Stimulated activated CD8-positive, alpha-beta memory T cell treated with anti-CD3 and anti-CD28 coated beads, Interleukin-4, amount 100 ng/mL, for 1 hour (primary cell): ENCODE results near the gene C1QTNF8.

Experiments used
- DNase-seq, 2 donors: peaks; one replicate each; pipeline ENCODE4 v3.0.0-alpha.2; 2020; ENCODE audit warnings: low read depth in 2 of 2, low spot score in 1 of 2

The C1QTNF8 gene

DNA sequence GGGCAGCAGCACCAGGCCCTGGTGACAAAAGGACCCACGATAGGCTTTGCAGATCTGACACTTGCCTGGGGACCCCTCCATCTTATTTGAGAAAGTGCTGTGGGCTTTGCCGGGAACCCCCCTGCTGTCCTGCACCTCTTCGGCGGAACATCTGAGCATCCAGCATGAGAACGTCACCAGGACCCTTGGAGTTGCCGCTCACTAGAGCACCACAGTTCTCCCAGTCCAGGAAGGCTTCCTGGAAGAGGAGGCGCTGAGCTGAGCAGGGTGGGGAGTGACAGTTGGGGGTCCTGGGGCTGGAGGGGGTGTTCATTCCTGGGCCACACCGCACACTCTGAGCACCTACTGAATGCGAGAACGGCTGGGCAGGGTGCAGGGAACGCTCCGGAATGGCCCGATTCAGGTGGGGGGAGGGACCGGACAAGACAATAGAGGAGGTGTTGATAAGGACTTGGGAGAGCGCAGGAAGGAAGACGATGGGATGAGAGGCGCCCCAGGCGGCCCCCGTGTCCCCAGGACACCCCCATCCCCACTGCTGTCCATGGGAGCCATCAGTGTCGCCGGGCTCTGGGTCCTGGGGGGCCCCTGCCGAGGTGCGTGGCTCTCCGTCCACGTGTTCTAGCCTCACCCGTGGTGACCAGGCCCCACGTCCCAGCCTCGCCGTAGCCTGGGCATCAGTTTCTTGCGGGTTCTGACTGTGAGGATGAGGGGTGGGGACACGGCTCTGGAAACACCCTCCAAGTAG, 32.1 kb upstream of the C1QTNF8 start:
- no peak for DNase-seq

DNA sequence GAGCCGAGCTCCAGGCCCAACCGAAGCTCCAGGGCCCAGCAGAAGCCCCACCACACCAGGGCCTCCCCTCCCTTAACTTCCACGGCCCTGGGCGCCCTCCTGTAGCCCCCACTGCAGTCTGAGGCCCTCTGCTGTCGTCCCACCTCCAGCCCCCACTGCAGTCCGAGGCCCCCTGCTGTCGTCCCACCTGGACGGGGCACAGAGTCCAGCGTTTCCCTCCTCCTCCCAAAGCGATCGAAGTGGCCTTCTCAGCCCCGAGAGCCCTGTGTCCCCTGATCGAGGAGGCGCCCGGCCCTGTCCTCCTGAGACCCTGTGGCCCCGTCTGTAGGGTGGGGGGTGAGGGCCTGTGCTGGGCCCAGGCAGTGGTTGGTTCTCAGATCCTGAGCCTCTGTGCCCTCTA, 31.1 kb upstream of the C1QTNF8 start:
- no peak for DNase-seq

DNA sequence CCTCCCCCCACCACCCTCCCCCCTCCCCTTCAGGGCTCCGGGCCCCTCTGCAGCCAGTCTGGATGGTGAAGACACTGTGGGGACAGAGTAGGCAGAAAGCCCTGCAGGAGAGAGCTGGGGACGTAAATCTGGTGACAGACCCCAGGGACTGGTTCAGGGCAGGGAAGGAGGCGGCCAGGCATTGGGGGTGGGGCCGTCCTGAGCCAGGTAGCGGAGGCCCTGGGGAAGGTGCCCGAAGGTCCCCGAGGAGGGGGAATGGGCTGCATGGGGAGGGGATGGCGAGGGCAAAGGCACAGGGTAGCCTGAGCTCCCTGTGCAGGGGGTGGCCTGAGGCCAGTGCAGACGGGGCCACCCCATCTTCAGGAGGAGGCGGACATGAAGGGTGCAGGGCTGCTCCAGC, 30.5 kb upstream of the C1QTNF8 start:
- DNase-seq, result no peak

DNA sequence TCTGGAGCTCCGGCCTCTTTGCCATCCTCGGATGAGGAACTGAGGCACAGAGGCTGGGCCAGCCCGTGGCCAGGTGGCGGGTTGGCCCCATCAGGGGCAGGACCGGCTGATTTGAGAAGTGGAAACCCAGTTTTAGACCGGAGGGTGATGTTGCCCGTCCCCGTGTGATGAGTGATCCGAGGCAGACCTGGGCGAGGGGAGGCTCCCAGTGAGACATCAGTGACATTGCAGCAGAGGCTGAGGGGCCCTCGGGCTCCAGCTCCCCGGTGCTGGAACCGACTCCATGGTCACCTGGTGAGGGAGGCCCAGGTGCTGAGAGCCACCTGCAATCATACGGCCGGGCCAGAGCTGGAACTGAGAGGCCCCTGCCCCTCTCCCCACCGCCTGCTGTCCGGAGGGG, 30.0 kb upstream of the C1QTNF8 start:
- DNase-seq, result no peak

DNA sequence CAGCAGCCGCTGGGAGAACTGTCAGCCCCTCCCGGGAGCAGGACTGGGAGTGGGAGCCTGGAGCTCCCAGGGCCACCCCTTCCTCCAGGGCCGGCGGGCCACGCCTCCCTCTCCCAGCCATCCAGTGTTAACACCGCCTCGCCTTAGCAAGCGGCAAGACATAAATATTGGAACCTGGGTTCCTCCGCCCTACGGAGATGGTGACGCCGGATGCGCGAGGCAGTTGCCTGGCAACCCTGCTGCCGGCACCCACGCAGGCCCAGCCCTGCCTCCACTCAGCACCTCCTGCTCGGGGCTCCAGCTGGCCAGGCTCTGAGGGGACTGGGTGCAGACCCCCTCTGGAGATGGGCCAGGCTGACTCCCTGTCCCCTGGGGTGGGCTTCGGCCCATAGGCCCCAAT, 29.4 kb upstream of the C1QTNF8 start:
- DNase-seq, result no peak

DNA sequence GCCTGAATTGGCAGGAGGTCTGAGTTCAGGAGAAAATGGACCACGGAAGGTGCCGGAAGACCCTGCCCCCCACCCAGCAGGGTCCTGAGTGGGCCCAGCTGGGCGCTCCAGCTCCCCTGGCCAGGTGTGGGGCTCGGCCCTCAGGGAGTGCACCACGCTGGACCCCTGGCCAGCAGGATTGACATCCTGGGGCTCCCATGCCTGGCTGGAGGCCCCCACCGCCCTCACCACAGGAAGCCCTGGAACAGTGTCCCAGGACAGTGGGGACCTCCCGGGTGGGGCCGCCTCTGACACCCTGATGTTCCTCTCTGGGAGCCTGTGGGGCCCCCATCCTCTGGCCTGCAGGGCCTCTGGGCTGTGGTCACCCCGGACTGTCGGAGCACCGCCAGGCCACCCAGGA, 28.8 kb upstream of the C1QTNF8 start:
- DNase-seq, result no peak

DNA sequence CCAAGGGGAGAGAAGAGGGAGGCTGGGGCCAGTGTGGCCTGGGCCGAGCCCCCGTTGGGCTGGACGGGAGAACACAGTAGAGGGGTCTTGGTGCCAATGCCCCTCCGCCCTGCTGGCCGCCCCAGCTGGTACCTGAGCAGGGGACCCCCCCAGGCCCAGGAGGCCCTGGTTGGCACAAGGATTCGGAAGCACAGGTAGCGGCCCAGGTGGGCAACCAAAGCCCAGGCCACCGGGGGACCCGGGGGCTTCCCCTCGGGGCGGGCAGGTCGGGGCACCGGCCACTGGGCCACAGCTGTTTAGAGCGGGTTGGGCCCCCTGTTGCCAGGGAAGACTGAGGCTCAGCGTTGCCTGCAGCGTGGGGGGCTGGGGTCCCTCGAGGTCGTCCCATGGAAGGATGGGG, 28.2 kb upstream of the C1QTNF8 start:
- no peak for DNase-seq

DNA sequence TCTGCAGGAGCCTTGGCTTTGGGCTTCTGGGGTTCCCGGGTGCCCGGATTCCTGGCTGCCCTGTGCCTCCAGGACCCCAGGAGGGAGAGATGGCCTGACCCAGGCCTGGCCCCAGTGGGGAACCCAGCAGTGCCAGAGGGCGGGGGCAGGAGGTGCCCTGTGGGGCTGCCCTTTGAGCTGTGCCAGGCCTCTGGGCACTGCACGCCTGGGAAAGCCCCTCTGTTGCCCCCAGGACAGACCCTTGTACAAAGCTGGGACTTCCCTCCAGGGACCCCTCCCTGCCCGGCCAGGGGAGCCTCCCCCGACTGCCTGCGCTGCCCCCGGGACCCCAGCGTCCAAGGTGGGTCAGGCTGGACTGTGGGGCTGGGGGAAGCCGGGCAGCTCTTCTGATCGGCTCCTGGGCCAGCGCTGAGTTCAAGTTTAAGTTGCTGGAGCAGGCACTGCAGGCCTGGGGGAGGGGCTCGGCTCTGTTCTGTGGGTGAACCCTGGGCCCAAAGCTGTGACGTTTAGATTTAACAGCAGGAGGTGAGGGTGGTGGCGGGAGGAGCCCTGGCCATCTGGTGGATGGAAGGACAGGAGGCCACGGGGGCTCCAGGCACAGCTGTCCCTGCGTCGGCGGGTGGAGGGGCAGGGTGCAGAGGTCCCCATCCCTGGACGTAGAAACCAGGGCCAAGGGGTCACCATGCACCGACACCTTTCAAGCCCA, 27.6 kb upstream of the C1QTNF8 start:
- DNase-seq, result no peak

DNA sequence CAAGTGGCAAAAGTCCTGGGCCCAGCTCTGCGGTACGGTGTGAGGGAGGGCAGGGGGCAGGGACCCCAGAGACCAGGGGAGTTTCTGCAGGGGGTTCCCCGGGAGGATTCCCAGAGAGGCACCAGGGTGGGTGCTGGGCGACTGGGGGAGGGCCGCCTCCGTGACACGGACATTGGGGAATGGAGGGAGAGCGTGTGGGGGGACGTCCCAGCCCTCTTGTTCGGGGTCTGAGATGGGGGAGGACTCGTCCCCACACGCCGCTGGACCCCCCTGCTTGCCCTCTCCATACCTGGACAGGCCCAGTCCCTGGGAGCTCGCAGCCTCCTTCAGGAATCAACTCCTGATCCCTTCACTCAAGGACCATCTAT, 26.3 kb upstream of the C1QTNF8 start:
- DNase-seq, result no peak

DNA sequence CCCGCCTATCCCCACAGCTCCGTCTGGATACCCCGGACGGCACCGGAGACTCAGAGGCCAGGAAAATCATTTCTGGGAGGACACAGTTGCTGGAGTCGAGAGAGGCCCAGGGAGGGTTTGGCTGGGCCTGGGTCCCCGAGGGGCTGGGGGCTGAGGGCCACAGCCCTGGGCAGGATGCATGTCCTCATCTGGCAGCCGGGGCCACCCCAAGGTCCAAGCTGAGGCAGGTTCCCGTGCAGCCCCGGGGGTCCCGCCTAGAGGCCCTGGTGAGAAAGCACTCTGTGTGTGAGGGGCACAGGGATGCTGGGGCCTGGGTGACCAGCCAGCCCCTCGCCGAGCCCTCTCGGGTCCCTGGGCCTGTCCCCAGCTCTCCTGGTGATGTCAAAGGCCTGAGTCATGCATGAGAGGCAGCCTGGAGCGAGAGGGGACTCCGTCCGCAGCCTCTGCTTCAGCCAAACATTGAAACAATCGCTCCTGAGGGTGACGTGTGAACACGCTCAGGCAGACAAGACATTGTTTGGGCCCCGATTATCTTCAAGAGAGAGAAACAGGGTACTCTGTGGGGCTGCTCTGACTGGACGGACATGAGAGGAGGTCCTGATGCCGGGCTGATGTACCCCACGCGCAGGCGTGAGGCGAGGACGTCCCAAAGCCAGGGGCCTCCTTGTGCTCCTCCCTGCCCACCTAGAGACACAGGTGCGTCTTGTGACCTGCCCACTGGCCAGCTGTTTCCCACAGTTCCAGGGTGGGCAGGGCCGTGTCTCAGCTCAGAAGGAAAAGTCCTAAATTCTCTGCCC, 25.8 kb upstream of the C1QTNF8 start:
- DNase-seq, result no peak

DNA sequence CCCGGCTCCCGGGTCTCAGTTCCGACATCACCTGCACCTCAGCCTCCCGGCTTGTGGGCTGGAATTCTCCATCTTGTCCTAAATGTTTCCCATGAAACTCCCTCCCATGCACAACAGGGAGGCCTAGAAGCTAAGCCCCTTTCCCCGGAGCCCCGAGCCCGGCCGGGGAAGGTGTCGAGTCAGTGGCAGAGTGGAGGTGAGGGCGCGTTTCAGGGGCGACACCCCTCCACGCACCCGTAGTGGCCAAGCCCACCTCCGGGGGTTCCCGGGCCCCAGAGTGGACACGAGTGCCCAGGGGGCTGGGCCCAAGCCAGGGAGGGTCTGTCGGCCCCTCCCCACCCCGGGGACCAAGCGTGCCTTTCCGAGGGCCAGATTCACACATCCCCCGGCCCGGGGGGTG, 25.0 kb upstream of the C1QTNF8 start:
- no peak for DNase-seq

DNA sequence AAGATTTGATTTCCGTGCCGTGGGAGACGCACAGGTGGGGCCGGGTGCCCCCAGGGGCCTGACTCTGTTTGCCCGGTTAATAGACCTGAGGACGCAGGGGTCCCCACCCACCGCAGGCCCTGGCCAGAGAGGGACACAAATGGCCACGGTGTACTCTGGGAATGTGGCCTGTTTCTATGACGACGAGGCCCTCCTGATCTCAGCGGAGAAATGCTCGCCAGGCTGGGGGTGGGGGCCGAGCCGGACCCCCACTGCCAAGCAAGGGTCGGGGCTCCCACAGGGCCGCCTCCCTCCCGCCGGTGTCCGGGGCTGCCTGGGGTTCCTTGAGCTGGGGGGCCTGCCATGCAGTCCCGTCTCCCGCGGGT, 24.5 kb upstream of the C1QTNF8 start:
- DNase-seq, result no peak

DNA sequence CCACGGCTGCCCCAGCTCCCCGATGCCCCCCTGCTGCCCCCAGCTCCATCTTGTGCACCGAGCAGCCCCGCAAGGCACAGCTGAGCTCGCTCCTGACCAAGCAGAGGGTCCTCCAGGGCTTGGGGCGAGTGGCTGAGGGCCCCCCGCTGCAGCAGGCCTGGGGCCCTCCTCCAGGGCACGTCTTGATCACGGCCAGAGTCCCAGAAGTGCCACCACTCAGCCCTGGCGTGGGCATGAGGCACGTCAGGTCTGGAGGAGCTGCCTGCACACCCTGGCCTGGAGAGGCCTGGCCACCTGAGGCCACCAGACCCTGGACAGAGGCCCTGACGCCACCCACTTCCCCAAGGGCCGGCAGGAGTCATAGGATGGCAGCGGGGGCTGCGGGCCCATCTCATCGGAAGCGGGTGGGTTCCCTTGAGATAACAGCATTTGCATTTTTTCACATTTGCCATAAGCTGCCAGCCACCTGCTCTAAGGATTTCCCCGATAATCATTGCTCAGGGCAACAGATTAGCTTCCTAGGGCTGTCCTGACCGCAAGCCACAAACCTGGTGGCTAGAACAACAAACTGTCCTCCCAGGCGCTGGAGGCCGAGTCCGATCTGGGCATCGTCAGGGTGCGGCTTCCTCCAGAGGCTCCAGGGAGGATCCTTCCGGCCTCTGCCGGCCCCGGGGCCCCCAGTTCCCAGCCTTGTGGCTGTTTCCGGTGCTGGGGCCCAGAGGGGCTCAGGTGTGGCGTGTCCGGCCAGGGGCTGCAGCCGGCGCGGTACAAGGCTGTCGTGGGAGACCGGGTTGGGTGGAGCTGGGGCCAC, 23.9 kb upstream of the C1QTNF8 start:
- no peak for DNase-seq

DNA sequence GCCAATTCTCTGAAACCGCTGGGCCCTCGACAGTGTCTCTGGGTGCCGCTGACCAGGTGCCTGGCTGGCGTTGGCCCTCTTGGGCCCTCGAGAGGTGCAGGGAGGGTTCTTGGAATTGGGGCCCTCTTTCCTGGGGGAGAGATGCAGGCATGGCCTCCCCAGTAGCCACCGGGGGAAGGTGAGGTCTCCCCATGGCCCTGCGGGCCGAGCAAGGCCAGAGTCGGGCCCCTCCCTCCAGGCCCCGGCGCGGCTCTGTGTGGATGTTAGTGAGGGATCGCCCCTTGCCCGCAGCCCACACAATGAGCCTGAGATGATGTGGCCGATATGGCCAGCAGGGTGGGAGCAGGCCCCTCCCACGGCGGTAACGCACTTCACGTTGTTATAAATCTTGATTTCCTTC, 23.1 kb upstream of the C1QTNF8 start:
- DNase-seq, result no peak

DNA sequence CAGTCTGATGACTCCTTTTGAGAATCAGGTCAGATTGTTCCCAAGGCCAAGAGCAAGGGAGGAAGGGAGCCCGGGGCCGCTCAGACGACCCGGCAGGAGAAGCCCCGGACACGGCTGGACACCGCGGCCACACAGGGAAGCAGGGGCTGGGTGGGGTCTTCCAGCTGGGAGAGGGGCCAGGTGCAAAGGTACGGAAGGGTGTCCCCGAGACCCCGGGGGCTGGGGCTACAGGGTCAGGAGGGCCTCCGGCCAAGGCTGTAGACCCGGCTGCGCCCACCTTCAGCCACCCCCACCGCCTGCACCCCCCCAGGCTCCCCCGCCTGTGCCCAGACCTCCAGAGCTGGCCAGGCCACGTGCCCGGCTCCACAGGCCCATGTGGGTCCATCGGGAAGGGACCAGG, 21.9 kb upstream of the C1QTNF8 start:
- DNase-seq, result no peak

DNA sequence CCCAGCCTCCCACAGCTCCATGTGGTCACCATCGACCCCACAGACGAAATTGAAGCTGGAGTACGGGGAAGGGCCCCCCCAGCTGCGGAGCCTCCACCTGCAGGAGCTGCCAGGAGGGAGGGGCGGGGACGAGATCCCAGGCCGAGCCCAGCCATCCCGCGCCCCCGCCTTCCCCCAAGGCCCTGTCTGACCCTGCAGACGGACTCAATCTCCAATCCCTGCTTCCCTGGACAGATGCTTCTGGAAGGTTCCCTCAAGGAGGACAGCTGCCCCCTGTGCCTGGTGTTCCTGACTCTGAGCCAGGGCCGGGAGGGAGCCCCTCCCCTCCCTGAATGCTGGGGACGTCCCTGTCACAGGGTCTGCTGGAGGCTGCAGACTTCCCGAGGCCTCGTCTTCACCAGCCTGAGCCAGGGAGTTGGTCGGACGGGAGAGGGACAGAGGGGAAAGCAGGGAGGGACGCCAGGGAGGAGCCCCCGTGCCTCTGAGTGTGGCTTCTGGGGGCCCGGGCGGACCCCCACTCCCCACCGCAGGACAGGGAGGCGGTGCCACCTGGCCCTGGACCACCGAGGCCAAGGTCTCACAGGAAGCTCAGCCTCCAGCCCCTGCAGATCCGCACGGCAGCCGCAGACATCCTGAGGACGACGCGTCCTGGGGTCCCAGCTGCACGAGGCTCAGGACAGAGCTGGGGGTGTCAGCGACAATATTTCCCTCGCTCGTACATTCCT, 21.3 kb upstream of the C1QTNF8 start:
- no peak for DNase-seq

DNA sequence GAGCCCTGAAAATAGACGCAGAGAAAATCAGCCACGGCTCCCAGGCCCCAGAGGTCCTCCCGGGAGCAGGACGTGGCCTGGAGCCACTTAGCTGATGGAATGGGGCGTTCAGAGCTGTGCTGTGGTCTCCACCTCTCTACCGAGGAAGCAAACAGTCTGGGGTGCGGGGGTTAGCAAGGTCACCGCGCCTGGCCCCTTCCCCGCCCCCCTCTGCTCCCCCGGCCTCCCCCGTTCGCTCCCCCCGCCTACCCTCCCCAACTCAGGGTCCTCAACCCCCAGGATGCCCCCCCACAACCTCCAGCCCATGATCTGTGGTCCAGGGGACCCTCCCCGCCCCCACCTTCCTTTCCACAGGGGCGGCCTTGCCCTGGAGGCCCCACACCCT, 20.6 kb upstream of the C1QTNF8 start:
- no peak for DNase-seq

DNA sequence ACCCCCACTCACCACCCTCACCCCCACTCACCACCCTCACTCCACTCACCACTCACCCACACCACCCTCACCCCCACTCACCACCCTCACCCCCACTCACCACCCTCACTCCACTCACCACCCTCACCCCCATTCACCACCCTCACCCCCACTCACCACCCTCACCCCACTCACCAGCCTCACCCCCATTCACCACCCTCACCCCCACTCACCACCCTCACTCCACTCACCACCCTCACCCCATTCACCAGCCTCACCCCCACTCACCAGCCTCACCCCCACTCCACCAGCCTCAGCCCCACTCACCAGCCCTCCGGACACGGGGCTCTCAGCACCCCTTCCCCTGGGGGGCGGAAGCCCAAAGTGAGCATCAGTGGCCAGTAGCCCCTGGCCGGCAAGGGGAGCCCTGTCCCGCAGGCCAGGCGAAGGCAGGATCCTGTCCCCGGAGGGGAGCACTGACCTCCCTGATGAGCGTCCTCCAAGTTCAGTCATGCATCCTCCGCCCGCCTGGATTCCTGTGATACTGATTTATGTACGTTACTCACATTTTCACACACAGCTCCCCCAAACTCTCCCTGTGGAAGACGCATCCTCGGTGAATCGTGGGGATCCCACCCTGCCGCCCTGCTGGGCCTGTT, 18.0 kb upstream of the C1QTNF8 start:
- DNase-seq, result no peak

DNA sequence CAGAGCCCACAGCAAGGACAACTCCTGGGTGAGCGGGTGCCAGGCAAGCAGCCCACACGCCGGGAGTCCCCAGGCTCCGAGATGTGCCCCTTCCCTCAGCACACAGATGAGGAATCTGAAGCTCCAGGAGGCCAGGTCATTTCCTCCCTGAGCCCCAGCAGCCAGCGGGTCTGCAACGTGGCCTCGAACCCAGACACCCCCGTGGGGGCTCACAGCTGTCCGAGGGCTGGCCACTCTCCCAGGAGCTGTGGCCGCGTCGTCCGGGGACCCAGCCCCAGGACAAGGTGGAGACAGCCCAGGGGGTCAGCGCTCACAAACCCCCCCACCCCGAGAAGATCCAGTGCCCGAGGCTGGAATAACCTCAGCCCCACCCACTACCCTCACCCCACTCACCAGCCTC, 17.4 kb upstream of the C1QTNF8 start:
- no peak for DNase-seq

DNA sequence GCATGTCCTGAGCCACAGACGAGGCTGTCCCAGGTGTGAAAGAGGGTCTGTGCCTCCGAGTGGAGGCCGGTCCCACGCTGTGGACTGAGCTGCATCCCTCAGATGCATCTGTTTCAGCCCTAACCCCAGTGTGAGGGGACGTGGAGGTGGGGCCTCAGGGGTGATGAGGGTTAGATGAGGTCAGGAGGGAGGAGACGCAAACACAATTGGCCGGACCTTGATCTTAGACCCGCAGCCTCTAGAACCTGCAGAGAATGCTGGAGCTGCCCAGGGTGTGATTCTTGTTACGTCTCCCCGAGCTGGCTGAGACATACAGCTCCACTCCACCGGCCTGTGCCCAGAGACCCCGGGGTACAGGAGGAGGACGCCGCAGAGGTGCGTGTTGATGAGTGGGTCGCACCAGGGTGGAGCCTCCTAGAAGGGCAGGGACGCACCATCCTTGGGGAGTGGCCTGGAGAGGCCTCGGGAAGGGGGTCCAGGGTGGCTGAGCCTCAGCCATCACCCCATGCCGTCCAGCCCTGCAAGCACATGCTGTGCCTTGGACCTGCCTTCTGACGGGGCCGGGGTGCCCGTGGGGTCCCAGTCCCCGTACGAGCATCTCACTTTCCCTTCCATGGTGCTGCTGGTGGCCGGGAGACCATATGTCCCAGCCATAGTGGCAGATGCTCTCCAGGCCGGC, 16.6 kb upstream of the C1QTNF8 start:
- no peak for DNase-seq
